H7 (cell line): ENCODE data around the gene RAPGEF5. TPM values are rescaled to one million over a fixed set of nuclear protein-coding genes. Genes with fewer than 3 reads are reported as not detected.

Source experiments
- DNase-seq: peaks from one replicate; pipeline ENCODE4 v3.0.0; 2012
- H3K27me3 ChIP-seq: 2 replicates; pipeline ENCODE4 v1.6.0; 2011; ENCODE audit warnings: mild to moderate bottlenecking, low read length; ENCODE audit not compliant: control insufficient read depth, insufficient read depth
- H3K36me3 ChIP-seq: replicated peaks from 2 replicates; pipeline ENCODE4 v1.5.1; 2011; ENCODE audit warnings: low read length; ENCODE audit not compliant: control insufficient read depth, insufficient read depth
- H3K4me3 ChIP-seq: 2 replicates; pipeline ENCODE4 v1.5.1; 2011; ENCODE audit warnings: low read depth, mild to moderate bottlenecking, control low read depth, low read length, moderate library complexity; ENCODE audit not compliant: insufficient read depth
- total RNA-seq: library from RNA; depleted of rRNA; stranded (reverse); fragments of >200 nt; shearing (Covaris generic); gene quantifications from 2 replicates; pipeline ENCODE4 v1.2.3, GENCODE V29; 2014

RAPGEF5 gene
- total RNA-seq, 1 experiment from 2014 or later, result 4.2 TPM

DNA sequence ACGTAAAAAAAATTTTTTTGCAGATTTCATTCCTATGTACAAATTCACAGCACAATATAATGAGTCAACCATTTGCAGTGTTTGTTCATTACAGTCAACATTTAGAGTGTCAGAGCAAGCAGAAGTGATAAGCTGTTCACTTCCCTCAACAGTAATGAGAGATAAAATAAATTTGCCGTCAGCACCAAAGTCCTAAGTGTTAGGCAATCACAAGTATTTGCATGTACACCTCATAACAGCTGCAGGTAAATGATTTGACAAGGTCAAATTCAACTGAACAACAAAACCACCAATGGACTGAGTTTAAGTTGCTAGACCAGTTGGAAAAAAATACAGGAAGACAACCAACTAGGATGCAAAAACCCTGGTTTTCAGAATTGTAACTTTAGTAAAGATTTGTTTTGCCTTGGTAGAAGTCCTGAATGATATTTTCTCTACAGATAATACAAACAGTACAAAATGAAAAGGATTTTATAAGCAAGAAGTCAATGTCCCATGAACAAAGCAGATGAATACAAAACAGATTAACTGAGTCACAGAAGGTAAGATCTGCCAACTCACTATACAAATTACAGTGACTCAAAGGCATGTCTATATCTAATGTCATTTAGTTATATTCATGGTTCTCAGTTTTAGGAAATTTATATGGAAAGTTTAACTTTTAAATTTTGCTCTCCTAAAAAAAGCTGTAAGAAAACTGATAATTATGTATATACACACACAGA lies 10.4 kb downstream of the RAPGEF5 start:
- DNase-seq, result no peak
- no peaks in the 10 kb centered on the region for H3K36me3 ChIP-seq
- H3K27me3 ChIP-seq, result no peaks in the 10 kb centered on the region
- no peak overlapping the region for H3K4me3 ChIP-seq

DNA sequence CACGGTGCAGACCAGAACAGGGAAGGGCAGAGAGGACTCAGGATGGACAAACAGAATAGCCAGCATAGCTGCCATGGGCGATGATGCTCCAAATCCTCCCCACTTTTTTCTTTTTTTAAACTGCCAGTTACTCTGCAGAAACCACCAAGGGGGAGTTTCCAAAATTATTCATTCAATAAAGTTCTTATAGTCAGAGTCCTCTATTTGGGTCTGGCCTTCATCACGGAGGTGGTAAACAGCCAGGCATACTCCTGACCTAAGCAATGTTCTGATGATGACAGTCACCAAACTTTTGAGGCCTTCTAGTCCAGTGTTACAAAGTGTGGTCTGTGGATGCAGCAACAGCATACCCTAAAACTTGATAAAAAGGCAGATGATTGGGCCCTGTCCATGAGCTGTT lies 12.3 kb downstream of the RAPGEF5 start:
- Histone ChIP-seq H3K36me3 (no peaks in the 10 kb centered on the region; the same call in 1 of the 2 replicates), H3K27me3 (no peaks in the 10 kb centered on the region), H3K4me3 (no peak overlapping the region)
- DNase-seq, result no peak

GRCh38 chr7:22343612-22344011 lies 13.3 kb downstream of the RAPGEF5 start:
- Histone ChIP-seq H3K4me3 (no peak overlapping the region), H3K27me3 (no peaks in the 10 kb centered on the region), H3K36me3 (no peaks in the 10 kb centered on the region; the same call in 1 of the 2 replicates)
- no peak for DNase-seq

DNA sequence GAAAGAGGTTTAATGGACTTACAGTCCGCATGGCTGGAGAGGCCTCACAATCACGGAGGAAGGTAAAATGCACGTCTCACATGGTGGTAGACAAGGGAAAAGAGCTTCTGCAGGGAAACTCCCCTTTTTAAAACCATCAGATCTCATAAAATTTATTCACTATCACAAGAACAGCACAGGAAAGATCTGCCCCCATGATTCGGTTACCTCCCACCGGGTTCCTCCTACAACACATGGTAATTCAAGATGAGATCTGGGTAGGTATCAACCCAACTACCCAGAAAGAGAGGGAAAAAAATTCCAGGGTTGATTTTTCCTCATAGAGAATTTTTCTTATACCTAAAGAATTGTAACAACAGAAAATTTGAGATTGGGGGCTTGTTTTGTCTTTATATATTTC lies 13.9 kb downstream of the RAPGEF5 start:
- Histone ChIP-seq H3K36me3 (no peaks in the 10 kb centered on the region; the same call in 1 of the 2 replicates), H3K4me3 (no peak overlapping the region), H3K27me3 (no peaks in the 10 kb centered on the region)
- DNase-seq, result no peak

DNA sequence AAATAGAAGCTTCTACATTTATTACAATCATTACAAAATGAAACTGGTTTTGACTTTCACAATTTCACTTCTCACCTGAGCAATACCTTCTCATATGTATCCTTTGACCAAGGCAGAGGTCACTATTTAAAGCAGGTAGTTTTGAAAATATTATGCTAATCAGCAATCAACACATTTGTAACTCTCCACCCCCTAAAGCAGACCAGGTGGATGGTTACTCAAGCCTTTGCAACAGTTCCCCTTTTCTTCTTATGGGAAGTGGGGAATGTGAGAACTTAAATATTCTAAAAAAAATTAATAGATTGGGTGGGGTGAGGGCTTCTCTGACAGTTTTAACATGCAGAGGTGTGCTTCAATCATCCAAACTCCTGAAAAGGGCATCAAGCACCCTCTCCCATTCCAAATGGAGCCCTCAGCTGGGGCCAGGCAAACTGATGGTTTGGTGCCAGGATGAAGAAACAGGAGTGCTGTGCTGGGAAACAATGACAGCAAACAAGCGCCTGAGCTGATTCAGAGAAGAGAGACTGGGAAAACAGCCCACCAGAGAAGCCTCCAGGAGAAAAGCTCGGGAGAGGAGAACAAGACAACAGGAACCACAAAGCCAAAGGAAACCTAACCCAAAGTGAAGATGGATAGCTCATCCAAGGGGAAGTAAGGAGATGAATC lies 17.1 kb downstream of the RAPGEF5 start:
- DNase-seq, result no peak
- H3K36me3 ChIP-seq, result no peaks in the 10 kb centered on the region; the same call in 1 of the 2 replicates
- no peaks in the 10 kb centered on the region for H3K27me3 ChIP-seq
- H3K4me3 ChIP-seq, result no peak overlapping the region

GRCh38 chr7:22338877-22339276 lies 18.1 kb downstream of the RAPGEF5 start:
- Histone ChIP-seq H3K36me3 (no peaks in the 10 kb centered on the region; the same call in 1 of the 2 replicates), H3K4me3 (no peak overlapping the region), H3K27me3 (no peaks in the 10 kb centered on the region)
- DNase-seq, result no peak

GRCh38 chr7:22338411-22338810 lies 18.5 kb downstream of the RAPGEF5 start:
- H3K27me3 ChIP-seq, result no peaks in the 10 kb centered on the region
- H3K4me3 ChIP-seq, result no peak overlapping the region
- no peaks in the 10 kb centered on the region; the same call in 1 of the 2 replicates for H3K36me3 ChIP-seq
- no peak for DNase-seq

DNA sequence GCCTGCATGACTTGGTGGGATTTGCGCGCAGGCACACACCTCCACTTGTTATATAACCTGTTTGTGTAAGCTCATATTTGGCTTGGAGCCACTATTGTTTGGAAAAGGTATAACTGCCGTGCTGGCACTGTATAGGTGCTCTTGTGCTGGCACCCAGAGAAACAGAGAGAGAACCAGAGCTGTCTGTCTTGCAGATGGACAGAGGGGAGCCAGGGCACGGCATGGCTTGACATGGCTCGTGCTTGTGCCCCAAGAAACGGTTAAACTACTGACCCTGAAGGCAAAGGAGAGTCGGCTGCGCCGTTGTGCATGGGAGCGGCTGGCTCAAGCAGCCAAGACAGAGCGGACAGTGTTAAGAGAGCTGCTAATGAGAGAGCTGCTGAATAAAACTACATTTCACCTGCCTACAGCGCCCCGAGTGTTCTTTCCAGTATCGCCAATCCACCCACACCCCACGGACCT lies 23.2 kb downstream of the RAPGEF5 start:
- H3K4me3 ChIP-seq, result no peak overlapping the region
- DNase-seq, result no peak
- no peaks in the 10 kb centered on the region for H3K36me3 ChIP-seq
- H3K27me3 ChIP-seq, result no peaks in the 10 kb centered on the region

DNA sequence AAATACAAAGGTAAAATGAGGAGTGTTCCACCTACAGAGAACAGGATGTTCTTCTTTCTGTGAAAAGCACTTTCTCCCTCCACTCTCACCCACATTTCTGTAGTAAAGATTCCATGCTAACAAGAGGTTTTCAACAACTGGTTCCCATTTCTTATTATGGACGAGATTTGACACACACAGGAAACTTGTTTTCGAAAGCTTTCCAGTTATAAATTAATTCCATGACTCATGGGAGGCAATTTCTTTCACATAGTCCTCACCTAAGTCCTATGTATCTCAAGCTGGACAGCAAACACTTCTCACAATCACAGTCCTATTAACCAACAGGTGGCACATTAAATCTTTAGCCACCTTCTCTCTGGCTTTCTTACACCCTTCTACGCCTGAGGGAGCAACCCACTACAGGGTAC lies 24.5 kb downstream of the RAPGEF5 start:
- no peak overlapping the region for H3K4me3 ChIP-seq
- H3K36me3 ChIP-seq, result no peaks in the 10 kb centered on the region
- H3K27me3 ChIP-seq, result no peaks in the 10 kb centered on the region
- DNase-seq, result no peak

GRCh38 chr7:22331704-22332103 lies 25.2 kb downstream of the RAPGEF5 start:
- no peak for DNase-seq
- H3K4me3 ChIP-seq, result no peak overlapping the region
- H3K27me3 ChIP-seq, result no peaks in the 10 kb centered on the region
- H3K36me3 ChIP-seq, result no peaks in the 10 kb centered on the region

DNA sequence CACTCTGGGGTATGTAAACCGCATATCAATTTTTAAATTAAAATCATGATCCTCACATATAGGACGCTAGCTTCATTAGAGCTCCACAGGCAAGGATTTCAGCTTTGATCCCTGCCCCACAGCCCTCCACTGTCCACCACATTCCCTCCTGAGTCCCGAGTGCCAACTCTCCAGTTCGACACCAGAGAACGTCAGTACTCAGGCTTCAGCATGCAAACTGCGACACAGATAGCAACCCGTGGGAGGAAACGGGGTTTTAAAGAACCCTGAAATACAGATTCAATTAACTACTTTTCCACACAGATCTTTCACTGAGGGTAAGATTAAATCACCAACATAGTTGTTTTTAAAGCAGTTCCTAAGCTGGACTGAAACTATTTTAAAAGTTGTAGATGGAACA lies 26.1 kb downstream of the RAPGEF5 start:
- Histone ChIP-seq H3K4me3 (no peak overlapping the region), H3K27me3 (no peaks in the 10 kb centered on the region), H3K36me3 (no peaks in the 10 kb centered on the region)
- no peak for DNase-seq

DNA sequence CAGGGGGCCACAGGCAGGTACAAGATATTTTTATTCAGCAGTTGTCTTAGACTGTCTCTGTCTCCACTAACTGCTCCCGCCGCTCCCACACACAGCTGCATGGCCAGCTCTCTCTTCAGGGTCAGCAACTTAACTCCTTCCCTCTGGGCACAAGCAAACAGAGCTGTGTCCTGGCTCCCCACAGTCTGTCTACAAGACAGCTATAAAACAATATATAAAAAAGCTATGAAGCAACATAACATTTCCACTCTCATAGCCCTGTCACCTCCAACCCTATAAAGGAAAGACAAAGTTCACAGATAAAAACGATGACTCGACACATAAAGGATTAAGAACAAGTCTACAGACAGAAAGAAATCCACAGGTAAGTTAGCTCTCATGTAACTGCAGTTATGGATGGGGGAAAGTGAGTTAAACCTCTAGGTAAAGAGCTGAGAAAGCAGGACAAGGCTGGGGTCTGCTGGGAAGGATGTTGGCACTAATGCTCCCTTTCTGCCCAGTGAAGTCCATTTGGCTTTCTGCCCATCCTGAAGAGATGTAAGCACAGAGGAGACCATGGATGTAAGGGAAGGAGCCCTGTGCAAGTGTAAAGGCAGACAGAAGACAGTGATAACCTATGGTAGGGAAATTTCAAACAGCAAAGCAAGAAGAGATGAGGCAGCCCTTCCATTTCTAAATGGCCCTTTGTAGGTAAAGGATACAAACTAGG lies 27.0 kb downstream of the RAPGEF5 start:
- Histone ChIP-seq H3K36me3 (no peaks in the 10 kb centered on the region), H3K4me3 (no peak overlapping the region)

DNA sequence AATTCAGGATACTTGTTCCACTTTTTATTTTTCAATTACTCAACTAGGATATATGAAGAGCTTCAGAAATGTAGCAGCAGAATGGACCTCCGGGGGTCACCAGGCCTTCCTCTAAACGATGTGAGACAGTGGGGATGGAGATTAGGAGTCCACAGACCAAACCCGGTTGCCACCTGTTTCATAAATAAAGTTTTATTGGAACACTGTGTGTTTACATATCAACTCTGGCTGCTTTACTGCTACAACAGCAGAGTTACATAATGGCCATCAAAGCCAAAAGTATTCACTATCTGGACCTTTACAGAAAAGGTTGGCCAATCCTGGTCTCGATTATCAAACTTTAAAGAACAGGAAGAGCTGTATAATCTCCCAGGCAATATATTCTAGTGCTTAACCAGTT lies 30.8 kb downstream of the RAPGEF5 start:
- H3K36me3 ChIP-seq, result no peaks in the 10 kb centered on the region
- H3K4me3 ChIP-seq, result no peak overlapping the region
- DNase-seq, result no peak
- no peaks in the 10 kb centered on the region for H3K27me3 ChIP-seq

More for the DNA sequence above, 27.0 kb downstream of the RAPGEF5 start:
- DNase-seq, result no peak
- H3K27me3 ChIP-seq, result no peaks in the 10 kb centered on the region

DNA sequence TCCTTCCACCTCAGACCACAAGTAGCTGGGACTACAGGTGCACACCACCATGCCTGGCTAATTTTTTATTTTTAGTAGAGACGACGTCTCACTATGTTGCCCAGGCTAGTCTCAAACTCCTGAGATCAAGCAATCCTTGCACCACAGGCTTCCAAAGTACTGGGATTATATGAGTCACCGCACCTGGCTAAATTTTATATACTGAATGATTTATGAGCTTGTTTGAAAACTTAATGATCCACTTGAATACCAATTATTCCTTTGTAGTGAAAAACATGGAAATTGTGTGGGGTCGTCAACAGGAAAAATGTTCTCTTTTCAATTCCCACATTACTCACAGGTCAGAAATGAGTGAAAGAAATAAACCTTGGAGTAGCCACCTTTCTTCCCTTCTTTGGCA lies 31.3 kb downstream of the RAPGEF5 start:
- no peak for DNase-seq
- no peaks in the 10 kb centered on the region for H3K36me3 ChIP-seq
- H3K4me3 ChIP-seq, result no peak overlapping the region
- H3K27me3 ChIP-seq, result no peaks in the 10 kb centered on the region

- Histone ChIP-seq H3K36me3 (no peaks in the 10 kb centered on the region), H3K4me3 (no peak overlapping the region), H3K27me3 (no peaks in the 10 kb centered on the region)
- DNase-seq, result no peak
Observed at GRCh38 chr7:22323714-22324113, 33.2 kb downstream of the RAPGEF5 start.
